Heart left ventricle (tissue), 13 donors: ENCODE data around the gene FGF14.

Experiments used
- POLR2A ChIP-seq, 2 donors: fragments of 450-650 bp; IDR thresholded peaks; one replicate each; pipeline ENCODE4 v1.6.1; 2017; ENCODE audit warnings: antibody characterized with exemption in 2 of 2, mild to moderate bottlenecking in 2 of 2, moderate library complexity in 2 of 2
- TF ChIP-seq, protein P1 (sequence below), 12 donors: fragments of 200-600 bp; sonication (generic) in 4 of 12; IDR thresholded peaks; one replicate each; pipeline versions ENCODE4 v1.5.0 to v1.8.0; 2018 to 2022; ENCODE audit warnings: antibody characterized with exemption in 12 of 12, mild to moderate bottlenecking in 5 of 12
- donor health status: ischemic (EF 13 %, LVEDD 7.1; RV severe dilation, severe dysfunction).
- donor health status: DM: no; HTN: yes; CAD: no.
- donor health status: DM: no; HTN: no; CAD: no.
- donor health status: ischemic (EF 25% LVEDD 6.9; RV normal size, moderate dysfunction).
- donor health status: ischemic (EF 25% LVEDD 5.7; RV mildly dilated, moderate dysfunction).
- donor health status: ischemic (EF 35%, LVEDD 5.7; RV mildly dilated, moderate dysfunction).
- donor health status: nonischemic (EF 11% LVEDD 7.7; RV severe dilation, severe dysfunction).
- donor health status: DM: yes; HTN: yes; CAD: no.
- donor health status: PGD.
- donor health status: ischemic (EF 29% LVEDD 5.4; RV normal size, mild dysfunction).
- donor health status: nonischemic (EF 23%, LVEDD 6.1; RV moderate dilation, normal function).

DNA sequence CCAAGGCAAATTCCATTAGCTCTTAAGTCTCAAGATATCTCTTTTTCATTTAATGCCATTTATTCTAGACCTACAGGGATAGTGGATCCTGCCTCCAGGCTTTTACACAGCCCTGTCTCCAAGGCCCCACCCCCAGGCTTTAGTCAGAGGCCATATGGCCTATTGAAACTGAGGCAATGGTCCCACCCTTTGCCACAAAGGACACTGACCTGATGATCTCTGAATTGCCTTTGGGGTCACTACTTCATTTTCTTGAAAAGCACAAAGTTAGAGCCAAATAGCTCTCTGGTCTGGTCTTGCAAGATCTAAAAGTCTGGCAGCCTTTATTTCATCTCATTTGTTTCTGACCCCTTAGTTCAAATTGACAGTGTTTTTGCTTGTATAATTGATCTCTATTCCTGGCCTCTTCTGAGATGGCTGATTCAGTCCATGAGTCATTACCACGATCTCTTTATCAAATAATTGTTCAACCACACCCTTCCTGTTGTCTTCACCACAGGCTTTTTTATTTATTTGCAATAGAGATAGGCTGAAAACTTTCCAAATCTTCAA is 209.8 kb downstream of the FGF14 start:
- TF ChIP-seq, protein P1, sequence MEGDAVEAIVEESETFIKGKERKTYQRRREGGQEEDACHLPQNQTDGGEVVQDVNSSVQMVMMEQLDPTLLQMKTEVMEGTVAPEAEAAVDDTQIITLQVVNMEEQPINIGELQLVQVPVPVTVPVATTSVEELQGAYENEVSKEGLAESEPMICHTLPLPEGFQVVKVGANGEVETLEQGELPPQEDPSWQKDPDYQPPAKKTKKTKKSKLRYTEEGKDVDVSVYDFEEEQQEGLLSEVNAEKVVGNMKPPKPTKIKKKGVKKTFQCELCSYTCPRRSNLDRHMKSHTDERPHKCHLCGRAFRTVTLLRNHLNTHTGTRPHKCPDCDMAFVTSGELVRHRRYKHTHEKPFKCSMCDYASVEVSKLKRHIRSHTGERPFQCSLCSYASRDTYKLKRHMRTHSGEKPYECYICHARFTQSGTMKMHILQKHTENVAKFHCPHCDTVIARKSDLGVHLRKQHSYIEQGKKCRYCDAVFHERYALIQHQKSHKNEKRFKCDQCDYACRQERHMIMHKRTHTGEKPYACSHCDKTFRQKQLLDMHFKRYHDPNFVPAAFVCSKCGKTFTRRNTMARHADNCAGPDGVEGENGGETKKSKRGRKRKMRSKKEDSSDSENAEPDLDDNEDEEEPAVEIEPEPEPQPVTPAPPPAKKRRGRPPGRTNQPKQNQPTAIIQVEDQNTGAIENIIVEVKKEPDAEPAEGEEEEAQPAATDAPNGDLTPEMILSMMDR (IDR thresholded peaks at IDR 0.05) = no peak
- TF ChIP-seq POLR2A (IDR thresholded peaks at IDR 0.05) = no peak
